Kidney epithelial cell (primary cell): ENCODE results near the gene PPP4R4. TPM values are rescaled to one million over a fixed set of nuclear protein-coding genes. Genes with fewer than 3 reads are reported as not detected.

Experiments used
- DNase-seq: peaks from one replicate; pipeline ENCODE4 v3.0.0-alpha.2; 2010; ENCODE audit warnings: low read depth
- H3K27me3 ChIP-seq: 2 replicates; pipeline ENCODE4 v1.6.0; 2011; ENCODE audit warnings: low read length; ENCODE audit not compliant: control insufficient read depth, insufficient read depth
- H3K36me3 ChIP-seq: 2 replicates; pipeline ENCODE4 v1.5.1; 2011; ENCODE audit warnings: low read length; ENCODE audit not compliant: control insufficient read depth, insufficient read depth
- H3K4me3 ChIP-seq: 2 replicates; pipeline ENCODE4 v1.5.1; 2011; ENCODE audit warnings: low read depth, mild to moderate bottlenecking, control low read depth, low read length
- total RNA-seq: library from RNA; depleted of rRNA; stranded (reverse); fragments of >200 nt; gene quantifications from 2 replicates; pipeline ENCODE4 v1.2.3, GENCODE V29; 2015
- TF ChIP-seq, protein P1 (sequence below): IDR thresholded peaks from 2 replicates; pipeline ENCODE4 v1.5.1; 2011; ENCODE audit warnings: mild to moderate bottlenecking, moderate library complexity, low read length, control low read depth, inconsistent platforms; ENCODE audit not compliant: insufficient read depth, poor library complexity, severe bottlenecking

The PPP4R4 gene
- total RNA-seq, 1 donor from 2014 or later: 2.4 TPM

DNA sequence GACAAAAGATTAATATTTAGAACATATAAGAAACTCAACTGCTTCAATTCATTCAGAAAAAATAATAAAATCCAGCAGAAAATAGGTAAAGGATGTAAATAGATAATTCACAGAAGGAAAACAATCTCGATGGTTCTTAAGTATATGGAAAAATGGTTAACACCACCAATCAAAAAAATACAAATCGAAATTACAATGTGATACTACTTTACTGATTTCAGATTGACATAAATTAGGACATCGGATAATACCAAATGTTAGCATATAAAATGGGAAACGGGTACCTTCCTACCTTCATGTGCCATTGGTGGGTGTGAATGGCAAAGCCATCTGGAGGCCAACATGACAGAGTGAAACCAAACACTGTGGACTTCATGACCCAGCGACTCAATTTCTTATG is 1.6 kb upstream of the PPP4R4 start:
- TF ChIP-seq, protein P1, sequence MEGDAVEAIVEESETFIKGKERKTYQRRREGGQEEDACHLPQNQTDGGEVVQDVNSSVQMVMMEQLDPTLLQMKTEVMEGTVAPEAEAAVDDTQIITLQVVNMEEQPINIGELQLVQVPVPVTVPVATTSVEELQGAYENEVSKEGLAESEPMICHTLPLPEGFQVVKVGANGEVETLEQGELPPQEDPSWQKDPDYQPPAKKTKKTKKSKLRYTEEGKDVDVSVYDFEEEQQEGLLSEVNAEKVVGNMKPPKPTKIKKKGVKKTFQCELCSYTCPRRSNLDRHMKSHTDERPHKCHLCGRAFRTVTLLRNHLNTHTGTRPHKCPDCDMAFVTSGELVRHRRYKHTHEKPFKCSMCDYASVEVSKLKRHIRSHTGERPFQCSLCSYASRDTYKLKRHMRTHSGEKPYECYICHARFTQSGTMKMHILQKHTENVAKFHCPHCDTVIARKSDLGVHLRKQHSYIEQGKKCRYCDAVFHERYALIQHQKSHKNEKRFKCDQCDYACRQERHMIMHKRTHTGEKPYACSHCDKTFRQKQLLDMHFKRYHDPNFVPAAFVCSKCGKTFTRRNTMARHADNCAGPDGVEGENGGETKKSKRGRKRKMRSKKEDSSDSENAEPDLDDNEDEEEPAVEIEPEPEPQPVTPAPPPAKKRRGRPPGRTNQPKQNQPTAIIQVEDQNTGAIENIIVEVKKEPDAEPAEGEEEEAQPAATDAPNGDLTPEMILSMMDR: no peak
- DNase-seq: no peak

DNA sequence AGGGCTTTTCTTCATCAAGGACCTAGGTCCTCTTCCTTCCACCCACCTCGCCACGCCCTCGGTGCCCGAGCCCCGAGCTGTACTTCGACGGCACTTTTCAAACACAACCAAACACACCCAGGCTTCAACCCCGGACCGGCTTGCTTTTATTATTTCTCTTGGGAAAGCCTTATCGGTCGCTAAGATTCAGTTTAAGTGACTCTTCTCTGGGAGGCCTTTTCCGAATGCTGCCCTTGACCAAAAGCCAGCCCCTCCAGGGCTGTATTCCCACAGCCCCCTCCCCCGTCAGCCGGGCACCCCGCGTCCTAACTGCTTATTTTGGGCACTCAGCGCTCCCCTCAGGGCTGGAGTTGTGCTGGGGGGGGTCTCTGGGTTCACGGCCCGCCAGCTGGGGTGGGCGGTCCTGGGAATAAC is 644 bp upstream of the PPP4R4 start:
- Histone ChIP-seq H3K36me3 (no peaks in the 10 kb centered on the region), H3K4me3 (peak overlapping the region; percentile 49), H3K27me3 (peaks cover 16% of the 10 kb centered on the region)
- DNase-seq: peak; percentile 21
- TF ChIP-seq, protein P1: no peak

More for the DNA sequence above, 1.6 kb upstream of the PPP4R4 start:
- H3K4me3 ChIP-seq: no peak overlapping the region
- H3K27me3 ChIP-seq: peaks cover 16% of the 10 kb centered on the region
- H3K36me3 ChIP-seq: no peaks in the 10 kb centered on the region

DNA sequence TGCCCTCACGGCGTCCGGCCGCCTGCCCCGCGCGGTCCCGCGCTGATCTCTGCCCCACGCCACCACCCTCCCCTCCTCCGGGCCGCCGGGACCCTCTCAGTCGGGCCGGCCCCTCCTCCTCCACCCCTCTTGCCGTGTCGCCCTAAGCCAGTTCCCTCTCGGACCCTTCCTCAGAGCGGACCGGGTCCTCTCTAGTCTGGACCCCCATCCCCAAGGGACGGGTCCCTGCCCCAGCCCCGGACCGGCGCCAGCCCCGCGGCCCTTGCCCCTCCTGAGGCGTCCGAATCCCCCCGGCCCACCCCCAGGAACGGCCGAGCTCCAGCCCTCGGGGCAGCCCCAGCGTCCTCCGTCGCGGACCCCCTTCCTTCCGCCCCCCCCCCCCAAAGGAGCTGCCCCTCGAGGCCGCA is 485 bp downstream of the PPP4R4 start:
- no peaks in the 10 kb centered on the region for H3K36me3 ChIP-seq
- DNase-seq: no peak
- H3K4me3 ChIP-seq: peak overlapping the region; percentile 49
- TF ChIP-seq, protein P1: no peak
- H3K27me3 ChIP-seq: peaks cover 16% of the 10 kb centered on the region

DNA sequence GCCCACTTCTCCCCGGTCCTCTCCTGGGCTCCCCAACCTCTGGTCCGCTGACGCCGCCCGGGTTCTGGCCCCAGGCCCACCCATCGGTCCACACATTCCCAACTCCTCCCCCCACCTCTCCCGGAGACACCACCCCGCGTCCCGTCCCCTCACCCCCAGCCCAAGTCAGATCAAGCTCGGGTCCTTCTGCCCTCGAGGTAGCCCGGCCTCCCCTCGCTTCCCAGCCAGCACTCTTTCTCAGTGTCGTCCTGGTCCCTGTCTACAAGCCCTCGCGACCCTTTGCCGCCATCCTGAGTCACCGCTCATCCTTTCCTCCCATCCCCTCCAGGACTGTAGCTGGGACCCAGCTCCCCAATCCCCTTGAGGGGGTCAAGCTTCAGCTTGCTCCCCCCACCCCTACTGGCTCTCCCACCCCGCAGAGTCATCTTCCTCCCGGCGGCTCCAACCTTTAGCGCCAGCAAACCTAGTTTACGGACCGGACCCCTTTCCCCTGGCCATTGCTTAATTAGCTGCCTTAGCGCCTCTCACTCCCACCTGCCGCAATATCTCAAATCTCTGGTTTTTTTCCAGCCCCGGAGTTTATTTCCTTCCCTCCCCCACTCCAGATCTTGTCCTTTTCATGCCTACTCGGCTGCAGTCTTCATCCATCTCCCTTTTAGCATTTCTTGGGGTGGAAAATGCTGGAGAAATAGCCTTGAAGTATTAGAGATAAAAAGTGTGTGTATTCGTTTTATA is 1.1 kb downstream of the PPP4R4 start:
- Histone ChIP-seq H3K36me3 (no peaks in the 10 kb centered on the region), H3K27me3 (peaks cover 16% of the 10 kb centered on the region), H3K4me3 (peak overlapping the region; percentile 49)
- TF ChIP-seq, protein P1: no peak
- DNase-seq: no peak

DNA sequence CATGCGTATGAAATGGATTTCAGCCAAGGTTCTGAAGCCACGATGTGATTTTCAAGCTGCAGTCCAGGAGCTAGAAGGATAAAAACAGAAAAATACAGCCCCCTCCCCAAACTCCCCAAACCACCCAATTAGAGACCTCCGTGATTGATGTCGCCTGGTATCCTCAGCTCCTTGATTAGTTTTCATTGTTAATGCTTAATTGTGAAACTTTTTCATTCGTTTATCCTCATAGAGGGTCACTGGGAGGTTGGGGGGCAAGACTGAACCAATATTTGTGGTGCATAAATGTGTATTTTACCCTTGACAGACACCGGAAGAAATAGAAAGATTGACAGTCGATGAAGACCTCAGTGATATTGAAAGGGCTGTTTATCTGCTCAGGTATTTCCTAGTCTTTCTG is 1.6 kb downstream of the PPP4R4 start:
- DNase-seq: no peak
- no peaks in the 10 kb centered on the region for H3K36me3 ChIP-seq
- TF ChIP-seq, protein P1: no peak
- H3K27me3 ChIP-seq: peaks cover 16% of the 10 kb centered on the region
- H3K4me3 ChIP-seq: no peak overlapping the region

DNA sequence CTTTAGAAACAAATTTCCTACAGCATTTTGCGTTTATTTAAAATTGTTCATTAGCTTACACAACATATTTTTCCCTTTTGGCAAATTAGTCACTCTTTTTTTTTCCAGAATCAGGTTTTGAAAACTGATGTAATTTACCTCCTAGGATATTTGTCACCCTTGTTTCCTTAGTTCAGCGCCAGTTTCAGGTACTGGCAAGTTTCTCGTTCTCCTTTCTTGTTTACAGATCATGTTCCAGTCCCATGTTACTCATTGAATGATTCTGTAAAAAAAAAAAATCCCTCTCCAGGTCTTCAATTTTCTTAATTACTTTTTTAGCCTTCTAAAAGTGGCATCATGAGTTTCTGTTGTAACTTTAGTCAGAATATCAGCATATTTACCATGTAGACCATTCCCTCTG is 2.7 kb downstream of the PPP4R4 start:
- DNase-seq: no peak
- no peak overlapping the region for H3K4me3 ChIP-seq
- TF ChIP-seq, protein P1: no peak
- no peaks in the 10 kb centered on the region for H3K36me3 ChIP-seq
- peaks cover 16% of the 10 kb centered on the region for H3K27me3 ChIP-seq
